Loucy (cell line): ENCODE results near the gene C19orf12.

Experiments used
- H2AFZ ChIP-seq: fragments of 200-600 bp; sonication (generic); 2 replicates; pipeline ENCODE4 v1.6.0; 2016; ENCODE audit warnings: antibody characterized with exemption, mild to moderate bottlenecking, low read length, moderate library complexity
- H3F3A ChIP-seq: fragments of 200-600 bp; 2 replicates; pipeline ENCODE4 v1.6.0; 2016; ENCODE audit warnings: antibody characterized with exemption, low read depth, mild to moderate bottlenecking
- H3K27me3 ChIP-seq: fragments of 200-600 bp; sonication (generic); 2 replicates; pipeline ENCODE4 v1.6.1; 2014; ENCODE audit warnings: low read length, mild to moderate bottlenecking; ENCODE audit not compliant: insufficient read depth, poor library complexity, severe bottlenecking
- H3K36me3 ChIP-seq: fragments of 200-600 bp; sonication (generic); 2 replicates; pipeline ENCODE4 v1.6.1; 2016; ENCODE audit warnings: low read length; ENCODE audit not compliant: insufficient read depth
- H3K4me1 ChIP-seq: fragments of 200-600 bp; sonication (generic); 2 replicates; pipeline ENCODE4 v1.5.1; 2014; ENCODE audit warnings: low read length, mild to moderate bottlenecking; ENCODE audit not compliant: insufficient read depth, poor library complexity, severe bottlenecking
- H3K4me2 ChIP-seq: fragments of 200-600 bp; sonication (generic); 2 replicates; pipeline ENCODE4 v1.6.0; 2014; ENCODE audit warnings: antibody characterized with exemption, low read length, low read depth, mild to moderate bottlenecking; ENCODE audit not compliant: poor library complexity, severe bottlenecking
- H3K4me3 ChIP-seq: fragments of 200-600 bp; sonication (generic); 2 replicates; pipeline ENCODE4 v1.5.1; 2014; ENCODE audit warnings: low read length, mild to moderate bottlenecking, mixed read lengths; ENCODE audit not compliant: poor library complexity, severe bottlenecking
- H3K79me2 ChIP-seq: fragments of 200-600 bp; sonication (generic); 2 replicates; pipeline ENCODE4 v1.6.1; 2014; ENCODE audit warnings: low read length; ENCODE audit not compliant: insufficient read depth
- H3K9ac ChIP-seq: fragments of 200-600 bp; sonication (generic); 2 replicates; pipeline ENCODE4 v1.6.0; 2014; ENCODE audit warnings: mild to moderate bottlenecking, low read depth, low read length, moderate library complexity; ENCODE audit not compliant: poor library complexity, severe bottlenecking
- H3K9me2 ChIP-seq: fragments of 200-600 bp; sonication (generic); replicated peaks from 2 replicates; pipeline ENCODE4 v1.6.1; 2016; ENCODE audit warnings: low read depth, low read length, mixed read lengths
- H3K9me3 ChIP-seq: fragments of 200-600 bp; sonication (generic); 2 replicates; pipeline ENCODE4 v1.6.1; 2014; ENCODE audit warnings: mild to moderate bottlenecking, antibody characterized with exemption, low read length, low read depth; ENCODE audit not compliant: insufficient read depth
- H4K20me1 ChIP-seq: fragments of 200-600 bp; sonication (generic); 2 replicates; pipeline ENCODE4 v1.6.0; 2014; ENCODE audit warnings: antibody characterized with exemption, low read length, mild to moderate bottlenecking; ENCODE audit not compliant: insufficient read depth, poor library complexity, severe bottlenecking
- CTCF ChIP-seq: fragments of 200-600 bp; sonication (generic); conservative IDR thresholded peaks from 2 replicates; pipeline ENCODE4 v1.5.1; 2014; ENCODE audit warnings: mild to moderate bottlenecking, antibody characterized with exemption, low read length
- EZH2phosphoT487 ChIP-seq: fragments of 200-600 bp; IDR thresholded peaks from 2 replicates; pipeline ENCODE4 v1.6.1; 2018; ENCODE audit warnings: antibody characterized with exemption, mild to moderate bottlenecking, moderate library complexity, borderline replicate concordance

C19orf12 gene

DNA sequence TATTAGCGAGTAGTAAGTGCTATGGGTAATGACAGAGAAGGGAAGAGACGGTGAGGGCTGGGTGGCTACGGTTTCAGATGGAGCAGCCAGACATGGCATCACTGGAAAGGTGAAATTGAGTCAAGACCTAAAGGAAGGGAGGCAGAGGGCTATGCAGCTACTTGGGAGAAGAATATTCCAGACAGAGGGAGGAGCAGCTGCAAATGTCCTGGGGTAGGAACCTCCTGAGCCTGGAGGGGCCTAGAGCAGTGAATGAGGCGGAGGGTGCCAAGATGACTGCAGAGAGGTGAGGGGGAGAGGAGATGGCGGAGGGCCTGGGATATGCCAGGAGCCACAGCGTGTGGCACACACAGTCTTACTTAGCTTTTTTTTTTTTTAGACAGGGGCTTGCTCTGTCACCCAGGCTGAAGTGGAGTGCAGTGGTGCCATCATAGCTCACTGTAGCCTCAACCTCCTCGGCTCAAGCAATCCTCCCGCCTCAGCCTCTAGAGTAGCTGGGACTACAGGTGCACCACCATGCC, 28.7 kb downstream of the C19orf12 start:
- Histone ChIP-seq H2AFZ (no peak overlapping the region), H3K27me3 (no peaks in the 10 kb centered on the region), H3K9me2 (no peaks in the 10 kb centered on the region), H3K79me2 (no peaks in the 10 kb centered on the region), H3K9ac (no peak overlapping the region), H3K4me2 (no peak overlapping the region), H3K9me3 (0 out of 2 replicates have a peak, but pooled peaks cover 3% of the 10 kb centered on the region), H3K4me1 (peaks cover 22% of the 10 kb centered on the region), H4K20me1 (no peaks in the 10 kb centered on the region), H3F3A (no peaks in the 10 kb centered on the region), H3K36me3 (no peaks in the 10 kb centered on the region), H3K4me3 (no peak overlapping the region)
- TF ChIP-seq CTCF (no peak), EZH2phosphoT487 (no peak)

DNA sequence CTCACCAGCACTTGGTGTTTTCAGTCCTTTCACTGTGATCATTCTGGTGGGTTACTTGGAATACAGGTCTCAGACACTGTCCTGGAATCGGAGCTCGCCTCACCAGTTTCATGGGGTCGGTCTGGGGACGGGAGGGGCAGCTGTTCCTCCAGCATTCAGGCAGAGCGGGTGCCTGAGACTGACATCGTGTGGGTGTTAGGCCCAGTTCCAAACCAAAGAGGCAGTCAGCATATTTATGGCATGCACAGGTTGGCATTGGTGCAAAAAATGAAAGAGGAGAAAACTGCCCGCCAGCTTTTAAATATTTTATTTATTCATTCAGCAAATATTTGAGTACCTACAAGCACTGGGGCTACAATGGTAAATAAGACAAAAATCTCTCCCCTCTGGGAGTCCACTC, 29.7 kb downstream of the C19orf12 start:
- Histone ChIP-seq H3K4me3 (no peak overlapping the region), H3K27me3 (no peaks in the 10 kb centered on the region), H3K9me3 (no peaks in the 10 kb centered on the region), H3K4me2 (no peak overlapping the region), H3K9ac (no peak overlapping the region), H3K4me1 (peaks cover 30% of the 10 kb centered on the region), H4K20me1 (no peaks in the 10 kb centered on the region), H3K9me2 (no peaks in the 10 kb centered on the region), H3F3A (no peaks in the 10 kb centered on the region), H3K79me2 (no peaks in the 10 kb centered on the region), H2AFZ (no peak overlapping the region), H3K36me3 (no peaks in the 10 kb centered on the region)
- TF ChIP-seq CTCF = no peak
- TF ChIP-seq EZH2phosphoT487 = no peak

DNA sequence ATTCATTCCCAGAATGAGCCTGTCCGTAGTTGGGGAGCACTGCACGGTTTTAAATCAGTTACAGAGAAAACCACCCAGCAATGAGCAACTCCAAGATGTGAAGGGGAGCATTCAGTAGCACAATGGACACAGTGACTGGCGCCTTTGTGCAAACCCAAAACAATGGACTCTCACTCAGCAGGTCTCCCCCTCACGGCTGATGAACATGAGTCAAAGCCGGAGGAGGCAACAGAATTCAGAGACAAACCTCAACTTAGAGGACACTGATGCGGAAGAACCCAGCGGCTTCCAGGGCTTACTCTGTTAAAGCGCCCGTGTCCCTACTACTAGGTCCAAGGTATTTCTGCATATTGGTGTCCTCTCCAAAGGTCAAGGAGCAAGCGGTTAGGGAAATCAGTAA, 32.1 kb downstream of the C19orf12 start:
- no peaks in the 10 kb centered on the region for H3K79me2 ChIP-seq
- H3F3A ChIP-seq = no peaks in the 10 kb centered on the region
- H3K9me2 ChIP-seq = no peaks in the 10 kb centered on the region
- H3K4me2 ChIP-seq = no peak overlapping the region
- no peaks in the 10 kb centered on the region for H3K9me3 ChIP-seq
- peaks cover 35% of the 10 kb centered on the region for H3K4me1 ChIP-seq
- TF ChIP-seq CTCF = no peak
- no peak for TF ChIP-seq EZH2phosphoT487
- no peaks in the 10 kb centered on the region for H3K36me3 ChIP-seq
- H2AFZ ChIP-seq = no peak overlapping the region
- H4K20me1 ChIP-seq = no peaks in the 10 kb centered on the region
- H3K9ac ChIP-seq = no peak overlapping the region
- no peaks in the 10 kb centered on the region for H3K27me3 ChIP-seq
- H3K4me3 ChIP-seq = no peak overlapping the region
